HepG2 (cell line): ENCODE data around the gene PYCR2. TPM values are rescaled to one million over a fixed set of nuclear protein-coding genes. Genes with fewer than 3 reads are reported as not detected.

Experiments used
- CCDC6 ChIP-seq: sonication (generic); formaldehyde crosslinking; IDR thresholded peaks from 2 replicates; pipeline ENCODE4 v1.8.1; 2022; ENCODE audit warnings: mild to moderate bottlenecking, missing genetic modification reagents, moderate library complexity
- EHMT2 ChIP-seq: fragments of 200-600 bp; sonication (generic); IDR thresholded peaks from 2 replicates; pipeline ENCODE4 v1.7.0; 2017; ENCODE audit warnings: antibody characterized with exemption, low read depth, low read length, borderline replicate concordance
- FOXO4 ChIP-seq: sonication (generic); formaldehyde crosslinking; conservative IDR thresholded peaks from 2 replicates; pipeline ENCODE4 v1.8.1; 2023; ENCODE audit warnings: missing genetic modification reagents
- GABPB1 ChIP-seq: IDR thresholded peaks from 2 replicates; pipeline ENCODE4 v1.6.1; 2016; ENCODE audit warnings: mild to moderate bottlenecking, missing genetic modification reagents, moderate library complexity, missing compliant biosample characterization
- GFI1 ChIP-seq: sonication (generic); formaldehyde crosslinking; IDR thresholded peaks from 2 replicates; pipeline ENCODE4 v1.5.0; 2020; ENCODE audit warnings: missing genetic modification reagents, mild to moderate bottlenecking, borderline replicate concordance
- KLF6 ChIP-seq: IDR thresholded peaks from 2 replicates; pipeline ENCODE4 v1.8.0; 2016; ENCODE audit warnings: missing biosample characterization, missing genetic modification reagents
- NFATC3 ChIP-seq: sonication (generic); formaldehyde crosslinking; IDR thresholded peaks from 2 replicates; pipeline ENCODE4 v1.5.1; 2020; ENCODE audit warnings: mild to moderate bottlenecking, missing genetic modification reagents
- NFKBIZ ChIP-seq: IDR thresholded peaks from 2 replicates; pipeline ENCODE4 v1.6.1; 2018; ENCODE audit warnings: missing genetic modification reagents, missing compliant biosample characterization
- PLRG1 ChIP-seq: fragments of 450-650 bp; conservative IDR thresholded peaks from 2 replicates; pipeline ENCODE4 v1.6.1; 2016
- RAD51 ChIP-seq: fragments of 450-650 bp; IDR thresholded peaks from 2 replicates; pipeline ENCODE4 v1.6.1; 2016; ENCODE audit warnings: borderline replicate concordance
- REXO4 ChIP-seq: sonication (generic); formaldehyde crosslinking; IDR thresholded peaks from 2 replicates; pipeline ENCODE4 v1.8.0; 2022; ENCODE audit warnings: missing genetic modification reagents, mild to moderate bottlenecking, borderline replicate concordance
- SKI ChIP-seq: fragments of 450-650 bp; IDR thresholded peaks from one replicate; pipeline ENCODE4 v1.6.1; 2018; ENCODE audit warnings: mild to moderate bottlenecking; ENCODE audit not compliant: partially characterized antibody
- SOX5 ChIP-seq: IDR thresholded peaks from 2 replicates; pipeline ENCODE4 v1.6.1; 2016; ENCODE audit warnings: borderline replicate concordance
- THYN1 ChIP-seq: sonication (generic); formaldehyde crosslinking; IDR thresholded peaks from 2 replicates; pipeline ENCODE4 v1.8.1; 2023; ENCODE audit warnings: low read depth, mild to moderate bottlenecking, moderate library complexity, missing genetic modification reagents, borderline replicate concordance
- YEATS2 ChIP-seq: sonication (generic); formaldehyde crosslinking; IDR thresholded peaks from 2 replicates; pipeline ENCODE4 v1.4.0; 2020; ENCODE audit warnings: missing genetic modification reagents, borderline replicate concordance
- YY1 ChIP-seq: IDR thresholded peaks from 2 replicates; pipeline ENCODE4 v1.6.1; 2011; ENCODE audit warnings: low read length, low read depth, moderate library complexity, mild to moderate bottlenecking; ENCODE audit not compliant: insufficient read depth, insufficient replicate concordance
- ZBTB8A ChIP-seq: sonication (generic); formaldehyde crosslinking; IDR thresholded peaks from 2 replicates; pipeline ENCODE4 v1.4.0; 2020; ENCODE audit warnings: mild to moderate bottlenecking, low read depth, missing genetic modification reagents, borderline replicate concordance
- ZFP36L1 ChIP-seq: sonication (generic); formaldehyde crosslinking; IDR thresholded peaks from 2 replicates; pipeline ENCODE4 v1.8.0; 2022; ENCODE audit warnings: mild to moderate bottlenecking, missing genetic modification reagents, moderate library complexity
- ZNF350 ChIP-seq: sonication (generic); formaldehyde crosslinking; IDR thresholded peaks from 2 replicates; pipeline ENCODE4 v1.4.0; 2020; ENCODE audit warnings: mild to moderate bottlenecking, low read depth, missing genetic modification reagents, borderline replicate concordance
- ZNF354B ChIP-seq: sonication (generic); formaldehyde crosslinking; IDR thresholded peaks from 2 replicates; pipeline ENCODE4 v1.8.0; 2022; ENCODE audit warnings: mild to moderate bottlenecking, missing genetic modification reagents
- ZNF598 ChIP-seq: sonication (generic); formaldehyde crosslinking; IDR thresholded peaks from 2 replicates; pipeline ENCODE4 v1.5.1; 2020; ENCODE audit warnings: mild to moderate bottlenecking, missing genetic modification reagents, borderline replicate concordance
- ZUFSP ChIP-seq: sonication (generic); formaldehyde crosslinking; IDR thresholded peaks from 2 replicates; pipeline ENCODE4 v1.9.0; 2021; ENCODE audit warnings: missing genetic modification reagents, mild to moderate bottlenecking, borderline replicate concordance
- polyA plus RNA-seq, 8 experiments: library from polyadenylated mRNA; depleted of rRNA in 3 of 8; stranded (reverse) in 7 of 8; unstranded in 1 of 8; fragments of >200 nt; fragmentation: Illumina TruSeq in 4 of 8; extraction: Trizol in 4 of 8; gene quantifications; 2 replicates each; pipeline versions ENCODE4 v1.2.1 to v1.2.3, GENCODE V29; 2011 to 2016; ENCODE audit warnings: low read depth in 4 of 8, missing spikeins in 1 of 8, mixed read lengths in 1 of 8; ENCODE audit not compliant: insufficient read depth in 1 of 8
- total RNA-seq, 5 experiments: library from RNA; depleted of rRNA; stranded (reverse); fragments of >200 nt; fragmentation: Illumina TruSeq; extraction: Trizol; gene quantifications; 2 replicates each; pipeline ENCODE4 v1.2.3, GENCODE V29; 2016; ENCODE audit warnings: low read depth in 1 of 5

The PYCR2 gene
- total and polyA plus RNA-seq, 2 of the 13 experiments (the other 11 are each of a cell fraction or from before 2014, with no cell fraction given): 47.2 to 47.8 TPM

GRCh38 chr1:225891229-225891972 lies 32.6 kb downstream of the PYCR2 start (continued):
- no peak for TF ChIP-seq ZNF354B (CRISPR knock-in tag)
- TF ChIP-seq SOX5: peak; percentile 21; the same call in 1 of the 2 replicates
- TF ChIP-seq ZFP36L1 (CRISPR knock-in tag): no peak
- TF ChIP-seq RAD51: no peak
- TF ChIP-seq YEATS2 (CRISPR knock-in tag): no peak
- no peak for TF ChIP-seq GABPB1 (CRISPR knock-in tag)
- TF ChIP-seq CCDC6 (CRISPR knock-in tag): no peak
- no peak for TF ChIP-seq ZNF598 (CRISPR knock-in tag)
- TF ChIP-seq NFKBIZ (CRISPR knock-in tag): no peak
- TF ChIP-seq ZBTB8A (CRISPR knock-in tag): no peak
- TF ChIP-seq YY1: no peak
- no peak for TF ChIP-seq PLRG1
- TF ChIP-seq FOXO4: no peak
- TF ChIP-seq GFI1: peak; percentile 60; the same call in 1 of the 2 replicates
- TF ChIP-seq EHMT2: no peak
- no peak for TF ChIP-seq SKI
- no peak for TF ChIP-seq REXO4
- no peak for TF ChIP-seq KLF6 (CRISPR knock-in tag)
- TF ChIP-seq ZUFSP: no peak
- 0 out of 2 replicates have a peak, but pooled peaks have one; percentile 29 for TF ChIP-seq NFATC3 (CRISPR knock-in tag)
- no peak for TF ChIP-seq ZNF350 (CRISPR knock-in tag)
- TF ChIP-seq THYN1 (CRISPR knock-in tag): no peak
